MM.1S (cell line): ENCODE measurements around the gene MYMX.

Source experiments
- DNase-seq: peaks from one replicate; pipeline ENCODE4 v3.0.0-alpha.2; 2015
- H2AFZ ChIP-seq: fragments of 300-600 bp; sonication (generic); 2 replicates; pipeline ENCODE4 v1.6.0; 2016; ENCODE audit warnings: antibody characterized with exemption, low read length
- H3F3A ChIP-seq: fragments of 300-600 bp; sonication (generic); 2 replicates; pipeline ENCODE4 v1.6.1; 2016; ENCODE audit warnings: mild to moderate bottlenecking, antibody characterized with exemption, low read length, moderate library complexity, mixed read lengths; ENCODE audit not compliant: insufficient read depth
- H3K27ac ChIP-seq: fragments of 300-600 bp; sonication (generic); 2 replicates; pipeline ENCODE4 v1.5.1; 2016; ENCODE audit warnings: mild to moderate bottlenecking, low read length
- H3K27me3 ChIP-seq: fragments of 300-600 bp; sonication (generic); replicated peaks from 2 replicates; pipeline ENCODE4 v1.6.0; 2016; ENCODE audit warnings: low read length; ENCODE audit not compliant: insufficient read depth
- H3K36me3 ChIP-seq: fragments of 300-600 bp; sonication (generic); replicated peaks from 2 replicates; pipeline ENCODE4 v1.6.1; 2016; ENCODE audit warnings: mild to moderate bottlenecking, low read length, mixed read lengths; ENCODE audit not compliant: insufficient read depth
- H3K4me1 ChIP-seq: fragments of 300-600 bp; sonication (generic); 2 replicates; pipeline ENCODE4 v1.6.1; 2016; ENCODE audit warnings: low read length, mixed read lengths
- H3K4me2 ChIP-seq: fragments of 300-600 bp; sonication (generic); 2 replicates; pipeline ENCODE4 v1.6.0; 2016; ENCODE audit warnings: low read depth, low read length
- H3K4me3 ChIP-seq: fragments of 300-600 bp; sonication (generic); 2 replicates; pipeline ENCODE4 v1.5.1; 2016; ENCODE audit warnings: low read length, mixed read lengths
- H3K79me2 ChIP-seq: fragments of 300-600 bp; sonication (generic); 2 replicates; pipeline ENCODE4 v1.6.1; 2016; ENCODE audit warnings: mixed run types, low read length, mixed read lengths
- H3K9ac ChIP-seq: fragments of 300-600 bp; sonication (generic); 2 replicates; pipeline ENCODE4 v1.6.1; 2016; ENCODE audit warnings: low read length, mixed read lengths
- H3K9me2 ChIP-seq: fragments of 300-600 bp; sonication (generic); replicated peaks from 2 replicates; pipeline ENCODE4 v1.6.1; 2016; ENCODE audit warnings: mild to moderate bottlenecking, low read length, mixed read lengths; ENCODE audit not compliant: insufficient read depth
- H3K9me3 ChIP-seq: fragments of 300-600 bp; sonication (generic); replicated peaks from 2 replicates; pipeline ENCODE4 v1.6.1; 2016; ENCODE audit warnings: mild to moderate bottlenecking, low read length, mixed read lengths; ENCODE audit not compliant: insufficient read depth
- H4K20me1 ChIP-seq: fragments of 300-600 bp; sonication (generic); 2 replicates; pipeline ENCODE4 v1.6.1; 2016; ENCODE audit warnings: mild to moderate bottlenecking, low read length, moderate library complexity, mixed read lengths; ENCODE audit not compliant: insufficient read depth
- CTCF ChIP-seq: fragments of 300-600 bp; sonication (generic); IDR thresholded peaks from 2 replicates; pipeline ENCODE4 v1.5.1; 2016; ENCODE audit warnings: antibody characterized with exemption, low read length, mixed read lengths
- EZH2 ChIP-seq: fragments of 300-600 bp; sonication (generic); optimal IDR thresholded peaks from 2 replicates; pipeline ENCODE3; 2017; ENCODE audit warnings: low read depth, mild to moderate bottlenecking, antibody characterized with exemption, low read length, mixed read lengths
- EZH2phosphoT487 ChIP-seq: fragments of 300-600 bp; sonication (generic); IDR thresholded peaks from 2 replicates; pipeline ENCODE4 v1.6.1; 2018; ENCODE audit warnings: antibody characterized with exemption, low read length

MYMX gene

GRCh38 chr6:44257753-44258324, 41.1 kb downstream of the MYMX start:
- Histone ChIP-seq H3K4me1 (peaks cover 44% of the 10 kb centered on the region), H3K36me3 (peaks cover 4% of the 10 kb centered on the region), H3K27ac (peak overlapping the region; percentile 41; the same call in 1 of the 2 replicates), H3K9ac (peak overlapping the region; percentile 55; the same call in 1 of the 2 replicates), H3K9me3 (no peaks in the 10 kb centered on the region), H3K27me3 (no peaks in the 10 kb centered on the region), H4K20me1 (peaks cover 19% of the 10 kb centered on the region), H3K4me2 (peak overlapping the region; percentile 70), H3K4me3 (peak overlapping the region; percentile 43), H3K79me2 (peaks cover 59% of the 10 kb centered on the region), H3K9me2 (no peaks in the 10 kb centered on the region), H2AFZ (peak overlapping the region; percentile 21; the same call in 1 of the 2 replicates), H3F3A (peaks cover 64% of the 10 kb centered on the region)
- TF ChIP-seq CTCF: no peak
- no peak for TF ChIP-seq EZH2
- TF ChIP-seq EZH2phosphoT487: no peak
- no peak for DNase-seq

DNA sequence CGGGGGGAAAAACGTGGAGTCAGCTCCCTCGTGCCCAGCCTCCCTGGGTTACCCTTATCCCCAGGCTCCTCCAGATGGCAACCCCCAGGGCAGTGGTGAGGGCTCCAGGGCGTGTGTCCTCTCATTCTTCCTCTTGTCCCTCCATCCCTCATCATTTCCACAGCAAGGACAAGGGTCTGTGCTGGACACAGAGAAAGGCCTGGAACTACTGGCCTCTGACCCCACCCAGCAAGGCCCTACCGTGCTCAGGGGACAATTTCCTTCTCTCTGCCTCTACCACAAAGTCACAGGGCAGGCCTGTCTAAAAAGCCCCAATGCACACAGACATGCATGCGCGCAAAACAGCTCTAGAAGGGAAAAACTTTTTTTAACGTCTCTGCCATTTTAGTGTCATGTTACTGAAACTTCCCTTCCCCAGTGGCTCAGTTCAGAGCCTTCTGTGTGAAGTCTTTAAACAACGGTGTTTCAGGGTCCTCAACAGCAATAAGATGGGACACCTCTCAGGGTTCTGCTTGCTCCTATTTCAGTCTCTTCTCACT, 41.7 kb downstream of the MYMX start:
- peaks cover 4% of the 10 kb centered on the region for H3K36me3 ChIP-seq
- H3K4me3 ChIP-seq: no peak overlapping the region
- H3K79me2 ChIP-seq: peaks cover 59% of the 10 kb centered on the region
- H3K4me1 ChIP-seq: peaks cover 45% of the 10 kb centered on the region
- no peak overlapping the region; the same call in 1 of the 2 replicates for H3K27ac ChIP-seq
- peaks cover 14% of the 10 kb centered on the region for H4K20me1 ChIP-seq
- no peaks in the 10 kb centered on the region for H3K9me3 ChIP-seq
- no peaks in the 10 kb centered on the region for H3K9me2 ChIP-seq
- no peak overlapping the region for H3K9ac ChIP-seq
- TF ChIP-seq EZH2phosphoT487 (no peak), EZH2 (no peak), CTCF (no peak)
- no peak overlapping the region for H3K4me2 ChIP-seq
- H3F3A ChIP-seq: peaks cover 64% of the 10 kb centered on the region
- no peak for DNase-seq
- no peak overlapping the region for H2AFZ ChIP-seq
- no peaks in the 10 kb centered on the region for H3K27me3 ChIP-seq

DNA sequence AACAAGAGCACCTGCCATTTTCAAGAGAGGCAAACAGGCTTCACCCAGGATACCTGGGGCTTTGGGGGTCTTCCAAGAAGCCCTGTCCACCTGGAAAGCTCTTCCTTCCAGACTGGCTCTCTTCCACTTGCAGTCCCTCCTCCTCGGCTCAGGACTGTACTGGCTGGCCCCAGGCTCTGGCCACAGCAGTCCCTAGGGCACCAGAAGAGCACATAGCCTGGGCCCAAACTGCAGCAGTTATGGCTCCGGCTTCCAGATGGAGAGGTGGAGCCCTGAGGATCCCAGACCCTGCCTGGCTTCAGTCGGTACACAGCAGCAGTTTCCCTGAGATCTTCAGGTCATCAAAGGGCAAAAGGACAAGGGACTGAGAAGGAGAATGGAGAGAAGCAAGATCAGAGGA, 42.2 kb downstream of the MYMX start:
- peaks cover 64% of the 10 kb centered on the region for H3F3A ChIP-seq
- TF ChIP-seq EZH2: no peak
- no peak for TF ChIP-seq CTCF
- no peak for TF ChIP-seq EZH2phosphoT487
- H3K9me2 ChIP-seq: no peaks in the 10 kb centered on the region
- H3K79me2 ChIP-seq: peaks cover 60% of the 10 kb centered on the region
- H3K27ac ChIP-seq: no peak overlapping the region; the same call in 1 of the 2 replicates
- peaks cover 10% of the 10 kb centered on the region for H4K20me1 ChIP-seq
- no peak overlapping the region for H3K4me2 ChIP-seq
- H3K27me3 ChIP-seq: no peaks in the 10 kb centered on the region
- H3K36me3 ChIP-seq: no peaks in the 10 kb centered on the region; the same call in none of the 2 replicates
- H3K9me3 ChIP-seq: no peaks in the 10 kb centered on the region
- H3K4me3 ChIP-seq: no peak overlapping the region
- H3K4me1 ChIP-seq: peaks cover 40% of the 10 kb centered on the region
- DNase-seq: no peak
- no peak overlapping the region for H3K9ac ChIP-seq
- no peak overlapping the region for H2AFZ ChIP-seq
